ENCODE measurements around the gene S100Z.
"Not testable (repeated sequence)": the region's sequence is repeated elsewhere in the genome, so short reads cannot be mapped to it uniquely, and the experiment has no call there.

S100Z gene

DNA sequence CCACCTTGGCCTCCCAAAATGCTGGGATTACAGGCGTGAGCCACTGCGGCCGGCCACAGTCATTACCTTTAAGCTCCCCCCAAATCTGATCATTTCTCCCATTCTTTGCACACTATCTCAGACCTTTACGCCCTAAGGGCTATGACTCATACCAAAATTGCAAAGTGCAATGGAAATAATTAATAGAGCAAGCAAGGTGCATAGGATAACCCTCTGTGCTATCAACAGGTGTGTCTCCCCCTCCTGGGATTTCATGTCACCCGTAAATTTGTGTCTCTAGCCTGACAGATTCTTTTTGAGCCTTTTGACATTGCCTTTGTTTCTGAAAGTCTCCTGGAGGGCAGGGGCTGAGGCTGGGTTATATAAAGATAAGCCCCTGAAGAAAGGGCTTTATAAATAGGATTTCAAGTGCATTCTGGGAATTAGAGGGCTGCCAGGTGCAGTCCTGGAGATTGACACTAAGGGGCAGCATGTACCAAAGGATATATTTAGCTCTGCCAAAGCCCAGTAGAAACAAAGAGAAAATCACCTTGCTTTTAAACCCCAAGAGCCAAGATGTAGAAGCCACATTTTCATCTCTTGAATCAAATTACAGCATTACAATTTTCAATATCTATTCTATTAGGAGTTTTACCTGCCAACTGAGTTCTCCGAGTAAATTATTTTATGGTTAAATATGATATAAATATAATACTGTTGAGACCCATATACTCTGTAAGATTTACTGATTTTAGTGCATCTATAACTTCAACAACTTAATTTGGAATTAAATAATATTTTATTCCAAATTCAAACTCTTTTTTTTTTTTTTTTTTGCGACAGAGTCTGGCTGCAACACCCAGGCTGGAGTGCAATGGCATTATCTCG, 18.2 kb downstream of the S100Z start:
- in situ Hi-C loops (cut with HindIII; ENCODE audit: low sequenced_read_pairs), result no loop called here

DNA sequence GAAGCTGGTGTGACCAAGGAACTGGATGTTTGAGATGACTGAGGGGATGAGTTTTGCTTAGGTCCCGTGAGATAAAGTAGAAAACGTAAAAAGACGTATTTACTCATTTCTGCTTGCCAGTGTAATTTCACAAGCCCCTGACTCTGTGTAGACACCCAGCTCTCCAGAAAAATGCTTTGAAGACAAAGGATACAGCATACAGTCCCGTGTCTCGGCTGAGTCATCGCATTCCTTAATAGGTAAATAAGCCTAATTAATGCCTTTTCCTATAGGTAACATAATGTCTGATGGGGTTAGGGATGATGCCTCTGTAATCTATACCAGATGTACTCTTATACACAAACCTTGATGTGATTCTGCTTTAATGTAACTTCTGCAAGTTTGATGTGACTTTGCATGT, 20.2 kb downstream of the S100Z start:
- in situ Hi-C loops (cut with HindIII; ENCODE audit: low sequenced_read_pairs), result no loop called here

DNA sequence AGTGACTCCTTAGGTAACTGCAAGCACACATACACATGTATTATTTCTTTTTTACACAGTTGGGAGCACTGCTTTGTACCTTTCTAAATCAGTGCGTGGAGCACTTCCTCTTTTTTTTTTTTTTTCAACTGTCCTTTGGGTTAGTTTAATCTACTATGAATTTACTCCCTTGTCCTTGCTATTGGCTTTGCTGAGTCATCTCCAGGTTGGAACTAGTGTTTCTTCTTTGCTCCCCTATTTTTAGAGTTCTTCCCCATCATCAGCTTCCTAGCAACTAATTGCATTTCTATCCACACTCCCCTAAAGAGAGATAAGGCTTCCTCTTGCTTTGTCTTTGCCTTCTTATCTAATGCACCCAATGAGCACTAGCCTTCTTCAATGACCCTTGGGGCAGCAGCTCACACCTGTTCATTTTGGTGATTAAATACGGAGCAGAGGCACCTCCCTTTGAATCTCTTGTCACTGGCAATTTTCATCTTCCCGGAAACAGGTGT, 24.3 kb downstream of the S100Z start:
- in situ Hi-C loops (cut with HindIII; ENCODE audit: low sequenced_read_pairs), result no loop called here

DNA sequence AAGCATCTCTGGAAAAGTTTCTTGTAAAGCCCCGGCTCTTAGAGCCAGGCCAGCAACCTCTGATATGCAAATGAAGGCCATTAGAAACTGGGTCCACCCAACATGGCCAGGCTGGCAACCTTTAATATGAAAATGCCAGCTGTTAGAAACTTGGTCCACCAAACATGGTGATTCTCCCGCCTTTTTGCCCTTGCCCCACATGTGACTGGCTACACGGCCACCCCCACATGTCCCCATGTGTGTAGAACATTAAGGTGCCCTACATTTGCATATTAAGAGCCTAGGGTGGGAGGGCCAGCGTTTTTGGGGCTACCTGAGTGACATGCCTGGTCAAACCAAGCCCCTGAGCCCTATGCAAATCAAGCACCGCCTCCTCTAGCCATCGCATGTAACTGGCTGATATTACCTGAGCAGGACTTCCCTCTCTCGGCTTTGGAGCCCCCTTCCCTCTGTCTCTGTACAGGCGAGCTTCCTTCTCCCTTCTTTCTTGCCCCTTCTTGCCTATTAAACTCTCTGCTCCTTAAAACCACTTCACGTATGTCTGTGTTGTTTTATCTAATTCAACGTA, 39.0 kb downstream of the S100Z start:
- in situ Hi-C loops (cut with HindIII; ENCODE audit: low sequenced_read_pairs), result no loop called here

DNA sequence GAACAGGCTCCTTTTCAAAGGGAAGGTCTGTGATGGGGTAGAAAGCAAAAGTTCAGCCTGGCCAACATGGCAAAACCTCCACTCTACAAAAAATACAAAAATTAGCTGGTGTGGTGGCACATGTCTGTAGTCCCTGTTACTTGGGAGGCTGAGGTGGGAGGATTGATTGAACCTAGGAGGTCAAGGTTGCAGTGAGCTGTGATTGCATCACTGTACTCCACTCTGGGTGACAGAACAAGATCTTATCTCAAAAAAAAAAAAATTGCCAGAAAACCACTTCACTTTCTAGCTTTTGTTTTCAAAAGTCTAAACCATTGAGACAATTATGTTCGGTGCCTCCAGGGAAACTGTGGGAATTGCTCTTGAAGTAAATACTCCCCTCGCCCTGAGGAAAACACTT, 43.5 kb downstream of the S100Z start:
- in situ Hi-C loops (cut with HindIII; ENCODE audit: low sequenced_read_pairs), result no loop called here

DNA sequence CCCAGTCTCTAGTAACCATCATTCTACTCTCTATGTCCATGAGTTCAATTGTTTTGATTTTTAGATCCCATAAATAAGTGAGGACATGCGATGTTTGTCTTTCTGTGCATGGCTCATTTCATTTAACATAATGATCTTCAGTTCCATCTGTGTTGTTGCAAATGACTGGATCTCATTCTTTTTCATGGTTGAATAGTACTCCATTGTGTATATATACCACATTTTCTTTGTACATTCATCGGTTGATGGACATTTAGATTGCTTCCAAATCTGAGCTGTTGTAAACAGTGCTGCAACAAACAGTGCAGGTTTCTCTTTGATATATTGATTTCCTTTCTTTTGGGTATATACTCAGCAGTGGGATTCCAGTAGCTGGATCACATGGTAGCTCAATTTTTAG, 46.4 kb downstream of the S100Z start:
- in situ Hi-C loops (cut with HindIII; ENCODE audit: low sequenced_read_pairs), result no loop called here

DNA sequence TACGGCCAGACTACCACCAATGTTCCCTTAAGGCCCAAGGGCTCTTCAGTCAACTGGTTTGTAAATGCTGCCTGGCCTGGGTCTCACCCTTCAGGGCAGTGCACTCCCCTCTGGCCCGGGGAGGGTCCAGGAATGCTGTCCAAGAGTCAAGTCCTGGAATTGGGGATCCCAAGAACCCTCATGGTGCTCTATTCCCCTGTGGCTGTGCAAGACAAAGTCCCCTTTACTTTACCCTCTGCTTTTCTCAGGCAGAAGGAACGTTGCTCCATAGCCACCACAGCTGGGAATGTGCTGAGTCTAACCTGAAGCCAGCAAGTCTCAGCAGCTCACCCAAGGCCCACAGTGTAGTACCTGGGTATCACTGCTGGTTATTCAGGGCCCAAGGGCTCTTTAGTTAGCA, 51.7 kb downstream of the S100Z start:
- in situ Hi-C loops (cut with HindIII; ENCODE audit: low sequenced_read_pairs), result no loop called here

DNA sequence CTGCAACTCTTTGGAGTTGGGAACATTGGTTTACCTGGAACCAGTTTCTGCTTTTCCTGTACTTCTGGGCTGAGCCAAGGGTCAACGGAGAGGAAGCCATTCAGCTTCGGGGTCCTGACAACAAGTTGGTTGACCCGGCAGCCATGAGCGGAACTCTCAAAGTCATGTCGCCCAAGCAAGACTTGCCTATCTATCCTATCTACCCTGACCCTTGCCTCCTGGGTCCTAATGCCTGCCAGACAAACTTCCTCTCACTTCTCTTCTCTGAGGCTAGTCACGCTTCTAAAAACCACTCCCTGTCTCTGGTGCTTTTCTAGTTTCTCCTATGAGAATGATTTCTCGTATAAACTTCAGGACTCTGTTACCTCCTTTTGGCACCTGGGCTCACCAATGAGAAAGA, 58.4 kb downstream of the S100Z start:
- in situ Hi-C loops (cut with HindIII; ENCODE audit: low sequenced_read_pairs), result no loop called here

DNA sequence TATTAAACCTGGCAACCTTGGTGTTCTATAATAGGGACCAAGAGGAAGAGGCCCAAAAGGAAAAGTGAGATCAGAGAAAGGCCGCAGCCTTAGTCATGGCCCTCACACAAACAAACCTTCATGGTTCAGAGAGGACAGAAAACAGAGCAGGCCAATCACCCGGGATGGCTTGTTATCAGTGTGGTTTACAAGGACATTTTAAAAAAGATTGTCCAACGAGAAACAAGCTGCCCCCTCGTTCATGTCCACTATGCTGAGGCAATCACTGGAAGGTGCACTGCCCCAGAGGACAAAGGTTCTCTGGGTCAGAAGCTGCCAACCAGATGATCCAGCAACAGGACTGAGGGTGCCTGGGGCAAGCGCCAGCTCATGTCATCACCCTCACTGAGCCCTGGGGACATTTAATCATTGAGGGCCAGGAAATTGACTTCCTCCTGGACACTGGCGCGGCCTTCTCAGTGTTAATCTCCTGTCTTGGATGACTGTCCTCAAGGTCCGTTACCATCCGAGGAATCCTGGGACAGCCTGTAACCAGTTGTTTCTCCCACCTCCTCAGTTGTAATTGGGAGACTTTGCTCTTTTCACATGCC, 60.6 kb downstream of the S100Z start:
- in situ Hi-C loops (cut with HindIII; ENCODE audit: low sequenced_read_pairs), result not testable (repeated sequence)

DNA sequence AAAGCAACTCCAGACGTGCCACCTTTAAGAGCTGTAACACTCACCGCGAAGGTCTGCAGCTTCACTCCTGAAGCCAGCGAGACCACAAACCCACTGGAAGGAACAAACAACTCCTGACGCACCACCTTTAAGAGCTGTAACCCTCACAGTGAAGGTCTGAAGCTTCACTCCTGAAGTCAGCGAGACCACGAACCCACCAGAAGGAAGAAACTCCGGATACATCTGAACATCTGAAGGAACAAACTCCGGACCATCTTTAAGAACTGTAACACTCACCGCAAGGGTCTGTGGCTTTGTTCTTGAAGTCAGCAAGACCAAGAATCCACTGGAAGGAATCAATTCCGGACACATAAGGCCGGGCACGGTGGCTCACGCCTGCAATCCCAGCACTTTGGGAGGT, 64.9 kb downstream of the S100Z start:
- in situ Hi-C loops (cut with HindIII; ENCODE audit: low sequenced_read_pairs), result not testable (repeated sequence)

DNA sequence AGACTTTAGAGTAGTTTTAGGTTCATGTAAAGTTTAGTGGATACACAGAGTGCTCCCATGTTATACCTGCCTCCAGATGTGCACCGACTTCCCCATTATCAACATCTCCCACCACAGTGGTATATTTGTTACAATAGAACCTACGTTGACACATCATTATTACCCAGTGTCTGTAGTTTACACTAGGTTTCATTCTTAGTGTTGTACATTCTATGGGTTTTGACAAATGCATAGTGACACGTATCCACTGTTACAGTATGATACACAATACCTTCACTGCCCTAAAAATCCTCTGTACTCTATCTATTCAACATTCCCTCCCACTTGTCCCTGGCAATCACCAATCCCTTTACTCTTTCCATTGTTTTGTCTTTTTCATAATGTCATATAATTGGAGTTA, 68.7 kb downstream of the S100Z start:
- in situ Hi-C loops (cut with HindIII; ENCODE audit: low sequenced_read_pairs), result no loop called here

DNA sequence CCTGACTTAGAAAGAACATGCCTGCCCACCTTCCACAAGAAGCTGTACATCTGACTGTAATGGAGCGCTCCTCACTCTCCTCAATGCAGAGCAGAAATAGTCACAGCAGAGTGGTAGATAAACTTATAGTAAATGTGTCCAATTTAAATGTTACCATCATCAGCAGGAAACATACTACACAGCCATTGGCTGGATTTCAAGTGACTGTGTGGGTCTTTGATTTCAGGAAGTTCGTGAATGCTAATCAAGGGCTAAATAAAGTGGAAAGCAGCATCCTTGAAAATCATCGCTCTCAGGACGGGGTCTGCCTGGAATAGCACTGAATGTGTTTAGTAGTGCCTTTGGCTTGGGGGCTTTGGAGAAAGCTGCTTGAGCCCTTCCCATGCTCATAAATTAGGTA, 70.7 kb downstream of the S100Z start:
- in situ Hi-C loops (cut with HindIII; ENCODE audit: low sequenced_read_pairs), result no loop called here

DNA sequence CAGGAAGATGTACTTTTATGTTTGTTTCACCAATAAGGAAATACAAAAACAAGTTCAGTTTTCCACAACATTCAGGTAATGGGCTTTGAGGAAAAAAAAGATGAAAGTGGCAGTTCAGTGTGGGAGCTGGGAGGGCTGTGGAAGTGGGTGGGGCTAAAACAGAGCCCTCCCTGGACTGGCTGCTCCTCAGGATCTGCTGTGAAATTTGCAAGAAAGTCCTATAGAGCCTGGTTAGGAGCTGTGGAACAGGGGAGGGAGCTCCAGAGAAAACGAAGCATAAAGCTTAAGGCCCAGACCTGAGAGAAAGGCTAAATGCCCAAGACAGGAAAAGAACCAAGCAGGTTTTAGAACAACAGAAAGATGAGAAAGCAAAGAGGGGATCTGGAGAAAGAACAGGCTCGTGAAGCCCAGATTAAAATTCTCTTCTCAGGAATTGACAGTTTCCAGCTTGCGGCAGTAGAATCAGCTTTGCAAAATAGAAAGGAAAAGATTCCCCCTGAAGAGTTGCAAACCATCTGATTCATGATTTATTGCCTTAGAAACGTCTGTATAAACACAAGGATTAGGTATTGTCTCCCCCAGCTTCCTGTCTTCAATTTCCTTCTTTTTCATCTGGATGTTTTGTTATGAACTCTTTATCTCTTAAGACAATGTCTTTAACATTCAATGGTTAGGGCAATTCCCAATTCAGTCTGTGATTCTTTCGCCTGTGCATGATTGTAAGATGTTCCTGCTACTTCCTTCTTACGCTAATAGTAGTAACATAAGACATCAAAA, 76.7 kb downstream of the S100Z start:
- in situ Hi-C loops (cut with HindIII; ENCODE audit: low sequenced_read_pairs), result no loop called here

DNA sequence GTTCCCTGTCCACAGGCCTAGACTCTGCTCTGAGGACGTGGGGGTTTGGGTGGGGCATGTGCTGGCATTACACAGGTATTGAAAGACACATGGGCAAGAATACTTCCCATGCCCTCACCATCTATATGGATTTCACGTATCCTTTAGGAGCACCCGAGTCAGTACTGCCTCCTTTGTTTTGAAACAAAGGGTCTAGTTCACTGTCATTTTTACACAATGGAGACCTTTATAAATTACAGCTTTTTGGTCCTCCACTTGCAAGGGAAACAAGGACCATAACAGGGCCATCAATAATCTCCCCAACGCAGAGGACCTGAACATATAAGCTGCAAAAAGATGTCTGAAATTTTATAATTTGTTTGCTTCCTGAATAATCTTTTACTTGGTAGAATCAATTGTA, 78.1 kb downstream of the S100Z start:
- in situ Hi-C loops (cut with HindIII; ENCODE audit: low sequenced_read_pairs), result no loop called here

DNA sequence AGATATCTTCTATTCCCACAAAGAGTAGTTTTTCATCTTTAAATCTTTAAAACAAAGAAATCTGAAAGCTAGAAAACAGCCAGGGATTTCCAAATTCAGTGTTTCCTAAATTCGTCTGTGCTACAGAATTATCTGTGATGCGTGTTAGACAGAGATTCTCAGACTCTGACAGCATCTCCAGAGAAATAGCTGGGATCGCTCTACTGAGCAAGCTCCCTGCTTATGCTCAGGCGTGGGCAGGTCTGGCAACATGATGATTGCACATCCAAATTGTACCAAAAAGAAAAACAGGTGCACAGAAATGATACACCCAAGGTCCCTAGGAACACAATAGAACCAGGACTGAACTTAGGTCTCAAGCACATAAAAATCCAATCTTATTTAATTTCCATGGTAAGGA, 80.3 kb downstream of the S100Z start:
- in situ Hi-C loops (cut with HindIII; ENCODE audit: low sequenced_read_pairs), result no loop called here

DNA sequence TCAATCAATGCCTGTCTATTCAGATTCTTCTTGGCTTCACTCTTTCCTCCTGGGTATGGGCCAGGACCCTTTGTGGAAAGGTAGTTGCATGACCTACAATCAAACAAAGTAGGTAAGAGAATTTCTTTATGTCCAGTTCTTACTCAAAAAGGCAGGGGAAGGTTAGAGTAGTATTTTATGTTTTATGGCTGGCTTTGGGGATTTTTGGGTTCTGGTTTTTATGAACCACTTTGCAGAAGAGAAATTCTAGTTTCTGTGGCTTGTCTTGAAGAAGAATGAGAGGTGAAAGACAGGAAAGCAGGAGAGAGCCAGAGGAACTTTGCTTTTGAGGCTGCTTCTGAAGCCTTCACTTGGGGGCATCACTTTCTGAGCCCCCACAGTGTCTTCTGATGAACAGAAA, 88.4 kb downstream of the S100Z start:
- in situ Hi-C loops (cut with HindIII; ENCODE audit: low sequenced_read_pairs), result no loop called here

DNA sequence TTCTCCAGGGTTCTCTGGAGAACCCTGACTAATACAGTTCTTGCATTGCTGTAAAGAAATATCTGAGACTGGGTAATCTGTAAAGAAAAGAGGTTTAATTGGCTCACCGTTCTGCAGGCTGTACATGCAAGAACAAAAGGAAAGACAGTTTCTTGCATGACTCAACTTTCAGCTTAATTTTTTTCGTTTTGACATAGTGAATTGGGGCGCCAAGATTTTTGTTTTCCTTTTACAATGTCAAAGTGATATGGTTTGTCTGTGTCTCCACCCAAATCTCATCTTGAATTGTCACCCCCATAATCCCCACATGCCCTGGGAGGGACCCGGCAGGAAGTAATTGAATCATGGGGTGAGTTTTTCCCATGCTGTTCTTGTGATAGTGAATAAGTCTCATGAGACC, 91.2 kb downstream of the S100Z start:
- in situ Hi-C loops (cut with HindIII; ENCODE audit: low sequenced_read_pairs), result no loop called here

DNA sequence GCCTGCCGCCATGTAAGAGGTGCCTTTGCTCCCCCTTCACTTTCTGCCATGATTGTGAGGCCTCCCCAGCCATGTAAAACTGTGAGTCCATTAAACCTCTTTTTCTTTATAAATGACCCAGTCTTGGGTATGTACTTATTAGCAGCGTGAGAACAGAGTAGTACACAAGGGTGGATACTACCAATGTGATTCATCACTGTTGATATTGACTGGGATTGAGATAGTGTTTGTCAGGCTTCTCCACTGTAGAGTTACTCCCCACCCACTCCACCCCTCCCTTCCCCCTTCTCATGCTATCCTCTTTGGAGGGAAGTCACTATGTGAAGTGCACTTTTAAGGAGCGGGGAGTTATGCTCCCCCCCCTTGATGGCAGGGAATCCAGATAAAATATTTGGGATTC, 91.6 kb downstream of the S100Z start:
- in situ Hi-C loops (cut with HindIII; ENCODE audit: low sequenced_read_pairs), result no loop called here

DNA sequence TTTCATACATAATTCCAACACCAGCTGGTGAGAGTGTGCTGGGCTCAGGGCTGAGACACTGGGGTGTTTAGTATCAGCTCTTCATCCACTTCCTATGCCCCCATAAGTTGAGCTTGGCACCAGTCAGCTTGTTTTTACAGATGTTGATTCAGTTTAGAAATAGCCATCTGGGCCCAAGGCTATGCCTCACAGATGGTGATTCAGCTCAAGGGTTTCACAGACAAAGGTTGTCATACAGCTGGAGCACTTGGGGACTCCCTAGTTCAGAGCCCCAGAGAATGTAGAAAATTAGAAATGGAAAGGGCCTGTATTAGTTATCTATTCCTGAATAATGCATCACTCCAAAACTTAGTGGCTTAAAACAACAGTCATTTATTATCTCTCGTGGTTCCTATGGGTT, 92.8 kb downstream of the S100Z start:
- in situ Hi-C loops (cut with HindIII; ENCODE audit: low sequenced_read_pairs), result no loop called here

DNA sequence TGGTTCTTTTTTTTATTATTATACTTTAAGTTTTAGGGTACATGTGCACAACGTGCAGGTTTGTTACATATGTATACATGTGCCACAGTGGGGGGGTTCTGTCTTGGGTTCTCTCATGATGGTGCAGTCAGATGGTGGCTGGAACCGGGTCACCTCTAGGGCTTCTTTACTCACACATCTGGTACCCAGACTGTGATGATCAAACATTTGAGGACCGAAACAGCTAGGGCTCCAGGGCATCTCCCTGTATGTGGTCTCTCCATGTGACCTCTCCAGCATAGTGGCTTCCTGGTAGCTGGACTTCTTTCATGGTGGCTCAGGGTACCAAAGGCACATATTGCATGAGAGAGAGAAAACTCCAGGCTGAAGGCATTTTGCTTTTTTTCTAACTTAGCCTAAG, 93.2 kb downstream of the S100Z start:
- in situ Hi-C loops (cut with HindIII; ENCODE audit: low sequenced_read_pairs), result no loop called here

DNA sequence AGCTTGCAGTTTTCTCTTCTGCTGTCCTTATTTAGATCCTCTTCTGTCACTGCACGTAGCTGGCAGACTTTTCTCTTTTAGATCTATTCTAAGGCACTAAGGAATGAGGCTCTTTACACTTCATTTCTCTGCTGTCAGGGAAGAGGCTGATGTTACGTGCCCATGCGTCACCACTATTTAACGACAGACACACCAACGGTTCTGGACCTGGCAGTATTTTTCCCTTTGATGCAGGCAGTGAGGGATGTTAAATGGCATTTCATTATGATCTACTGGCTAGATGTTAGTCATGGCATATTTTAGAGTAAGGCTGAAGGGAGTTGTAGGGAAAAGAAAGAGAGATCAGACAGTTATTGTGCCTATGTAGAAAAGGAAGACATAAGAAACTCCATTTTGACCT, 94.8 kb downstream of the S100Z start:
- in situ Hi-C loops (cut with HindIII; ENCODE audit: low sequenced_read_pairs), result no loop called here
